DND-41 (cell line): ENCODE measurements around the gene SYCE3.

ENCODE experiments used
- CTCF ChIP-seq: IDR thresholded peaks from 2 replicates; pipeline ENCODE4 v1.5.1; 2012; ENCODE audit warnings: borderline replicate concordance, low read length, moderate library complexity, mild to moderate bottlenecking; ENCODE audit not compliant: poor library complexity, severe bottlenecking; ENCODE audit errors: extremely low read depth
- EZH2 ChIP-seq: IDR thresholded peaks from 3 replicates; pipeline ENCODE4 v1.6.1; 2012; ENCODE audit warnings: borderline replicate concordance, low read depth, mild to moderate bottlenecking, moderate library complexity, low read length, inconsistent platforms; ENCODE audit not compliant: severe bottlenecking

- TF ChIP-seq CTCF (no peak), EZH2 (no peak)
These were observed 39.3 kb downstream of the SYCE3 start for GRCh38 chr22:50523458-50523805.
